ENCODE data around the gene COPA.

DNA sequence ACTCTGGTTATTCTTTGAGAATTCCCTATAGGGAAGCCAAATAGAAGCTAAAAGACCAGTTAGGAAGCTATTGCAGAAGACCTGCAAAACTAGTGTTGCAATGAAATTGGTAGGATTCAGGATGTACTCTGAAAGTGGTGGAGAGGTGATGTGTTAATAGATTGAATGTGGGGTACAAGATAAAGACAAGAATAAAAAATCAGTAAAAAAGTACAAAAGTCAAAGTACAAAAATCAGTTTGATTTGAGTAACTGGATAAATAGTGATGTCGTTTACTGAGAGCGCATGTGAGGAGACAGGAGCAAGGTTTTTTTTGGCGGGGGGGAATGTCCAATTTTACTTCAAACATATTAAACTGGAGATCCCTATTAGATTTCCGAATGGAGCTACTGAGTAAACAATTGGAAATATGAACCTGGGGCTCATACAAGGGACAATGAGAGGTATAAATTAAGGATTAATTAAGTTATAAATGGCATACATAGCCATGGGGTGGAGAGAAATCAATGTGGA lies 78.2 kb downstream of the COPA start:
- TF ChIP-seq EZH2 (optimal IDR thresholded peaks at IDR 0.05; ENCODE audit: low read depth, low read length) (no peak), EZH2phosphoT487 (IDR thresholded peaks at IDR 0.05; ENCODE audit: low read length) (no peak)

Measured in MM.1S (cell line).